HepG2 (cell line): Measurements from ENCODE around the gene TUBA8. TPM values are rescaled to one million over a fixed set of nuclear protein-coding genes. Genes with fewer than 3 reads are reported as not detected.

Source experiments
- CENPX ChIP-seq: sonication (generic); formaldehyde crosslinking; IDR thresholded peaks from 2 replicates; pipeline ENCODE4 v1.9.0; 2021; ENCODE audit warnings: mild to moderate bottlenecking, missing genetic modification reagents, moderate library complexity
- DNMT1 ChIP-seq: sonication (generic); formaldehyde crosslinking; IDR thresholded peaks from 2 replicates; pipeline ENCODE4 v1.5.1; 2020; ENCODE audit warnings: mild to moderate bottlenecking, missing genetic modification reagents
- EEA1 ChIP-seq: sonication (generic); formaldehyde crosslinking; IDR thresholded peaks from 2 replicates; pipeline ENCODE4 v1.5.1; 2020; ENCODE audit warnings: mild to moderate bottlenecking, missing genetic modification reagents, borderline replicate concordance
- PHF8 ChIP-seq: sonication (generic); formaldehyde crosslinking; IDR thresholded peaks from 2 replicates; pipeline ENCODE4 v1.5.0; 2020; ENCODE audit warnings: missing genetic modification reagents
- POGZ ChIP-seq: sonication (generic); formaldehyde crosslinking; IDR thresholded peaks from 2 replicates; pipeline ENCODE4 v1.4.0; 2020; ENCODE audit warnings: mild to moderate bottlenecking, missing genetic modification reagents
- RBAK ChIP-seq: sonication (generic); formaldehyde crosslinking; IDR thresholded peaks from 2 replicates; pipeline ENCODE4 v1.5.1; 2020; ENCODE audit warnings: mild to moderate bottlenecking, missing genetic modification reagents
- SOX13 ChIP-seq, 3 experiments: fragments of 450-650 bp in 1 of 3; sonication (generic) in 1 of 3; formaldehyde crosslinking in 1 of 3; IDR thresholded peaks in 2 of 3; conservative IDR thresholded peaks in 1 of 3; 2 replicates each; pipeline versions ENCODE4 v1.5.0 to v1.6.1; 2016 to 2020; ENCODE audit warnings: antibody characterized with exemption in 1 of 3, mild to moderate bottlenecking in 1 of 3, missing compliant biosample characterization in 1 of 3, missing genetic modification reagents in 1 of 3, moderate library complexity in 1 of 3
- SOX6 ChIP-seq, 2 experiments: fragments of 450-650 bp in 1 of 2; sonication (generic) in 1 of 2; formaldehyde crosslinking in 1 of 2; IDR thresholded peaks; 2 replicates each; pipeline versions ENCODE4 v1.4.0 to v1.6.1; 2017 to 2020; ENCODE audit warnings: antibody characterized with exemption in 1 of 2, mild to moderate bottlenecking in 1 of 2, missing genetic modification reagents in 1 of 2
- THAP11 ChIP-seq: IDR thresholded peaks from 2 replicates; pipeline ENCODE4 v1.6.1; 2016; ENCODE audit warnings: missing biosample characterization, missing genetic modification reagents
- XBP1 ChIP-seq: sonication (generic); formaldehyde crosslinking; IDR thresholded peaks from 2 replicates; pipeline ENCODE4 v1.5.0; 2020; ENCODE audit warnings: missing genetic modification reagents
- YEATS4 ChIP-seq: sonication (generic); formaldehyde crosslinking; IDR thresholded peaks from 2 replicates; pipeline ENCODE4 v1.4.0; 2020; ENCODE audit warnings: missing genetic modification reagents, borderline replicate concordance
- ZNF235 ChIP-seq: sonication (generic); formaldehyde crosslinking; IDR thresholded peaks from 2 replicates; pipeline ENCODE4 v1.8.1; 2023; ENCODE audit warnings: mild to moderate bottlenecking, missing genetic modification reagents, borderline replicate concordance
- ZNF260 ChIP-seq: sonication (generic); formaldehyde crosslinking; IDR thresholded peaks from 2 replicates; pipeline ENCODE4 v1.4.0; 2020; ENCODE audit warnings: missing genetic modification reagents, low read depth, mild to moderate bottlenecking, borderline replicate concordance
- ZNF274 ChIP-seq: sonication (generic); formaldehyde crosslinking; IDR thresholded peaks from 2 replicates; pipeline ENCODE4 v1.5.1; 2020; ENCODE audit warnings: mild to moderate bottlenecking, missing genetic modification reagents
- ZNF33A ChIP-seq: sonication (generic); formaldehyde crosslinking; IDR thresholded peaks from 2 replicates; pipeline ENCODE4 v1.5.1; 2020; ENCODE audit warnings: missing genetic modification reagents, mild to moderate bottlenecking, moderate library complexity, borderline replicate concordance
- ZNF564 ChIP-seq: sonication (generic); formaldehyde crosslinking; IDR thresholded peaks from 2 replicates; pipeline ENCODE4 v1.8.1; 2023; ENCODE audit warnings: mild to moderate bottlenecking, missing genetic modification reagents
- ZNF644 ChIP-seq: IDR thresholded peaks from 2 replicates; pipeline ENCODE4 v1.6.1; 2016; ENCODE audit warnings: low read depth
- ZNF776 ChIP-seq: sonication (generic); formaldehyde crosslinking; IDR thresholded peaks from 2 replicates; pipeline ENCODE4 v1.4.0; 2020; ENCODE audit warnings: mild to moderate bottlenecking, missing genetic modification reagents
- polyA plus RNA-seq, 8 experiments: library from polyadenylated mRNA; depleted of rRNA in 3 of 8; stranded (reverse) in 7 of 8; unstranded in 1 of 8; fragments of >200 nt; fragmentation: Illumina TruSeq in 4 of 8; extraction: Trizol in 4 of 8; gene quantifications; 2 replicates each; pipeline versions ENCODE4 v1.2.1 to v1.2.3, GENCODE V29; 2011 to 2016; ENCODE audit warnings: low read depth in 4 of 8, missing spikeins in 1 of 8, mixed read lengths in 1 of 8; ENCODE audit not compliant: insufficient read depth in 1 of 8
- total RNA-seq, 5 experiments: library from RNA; depleted of rRNA; stranded (reverse); fragments of >200 nt; fragmentation: Illumina TruSeq; extraction: Trizol; gene quantifications; 2 replicates each; pipeline ENCODE4 v1.2.3, GENCODE V29; 2016; ENCODE audit warnings: low read depth in 1 of 5
- TF ChIP-seq, protein P1 (sequence below): sonication (generic); formaldehyde crosslinking; IDR thresholded peaks from 2 replicates; pipeline ENCODE4 v1.4.0; 2020; ENCODE audit warnings: missing genetic modification reagents, mild to moderate bottlenecking, borderline replicate concordance
- TF ChIP-seq, protein P2 (sequence below), 2 experiments: fragments of 450-650 bp in 1 of 2; sonication (generic) in 1 of 2; formaldehyde crosslinking; IDR thresholded peaks; 2 replicates each; pipeline versions ENCODE4 v1.5.0 to v1.8.0; 2020 to 2022; ENCODE audit warnings: mild to moderate bottlenecking in 1 of 2, missing genetic modification reagents in 1 of 2
- TF ChIP-seq, protein P3 (sequence below): IDR thresholded peaks from 2 replicates; pipeline ENCODE4 v1.6.1; 2016; ENCODE audit warnings: mild to moderate bottlenecking

Gene TUBA8
- total and polyA plus RNA-seq, 2 of the 13 experiments (the other 11 are each of a cell fraction or from before 2014, with no cell fraction given): 0.35 to 0.69 TPM

DNA sequence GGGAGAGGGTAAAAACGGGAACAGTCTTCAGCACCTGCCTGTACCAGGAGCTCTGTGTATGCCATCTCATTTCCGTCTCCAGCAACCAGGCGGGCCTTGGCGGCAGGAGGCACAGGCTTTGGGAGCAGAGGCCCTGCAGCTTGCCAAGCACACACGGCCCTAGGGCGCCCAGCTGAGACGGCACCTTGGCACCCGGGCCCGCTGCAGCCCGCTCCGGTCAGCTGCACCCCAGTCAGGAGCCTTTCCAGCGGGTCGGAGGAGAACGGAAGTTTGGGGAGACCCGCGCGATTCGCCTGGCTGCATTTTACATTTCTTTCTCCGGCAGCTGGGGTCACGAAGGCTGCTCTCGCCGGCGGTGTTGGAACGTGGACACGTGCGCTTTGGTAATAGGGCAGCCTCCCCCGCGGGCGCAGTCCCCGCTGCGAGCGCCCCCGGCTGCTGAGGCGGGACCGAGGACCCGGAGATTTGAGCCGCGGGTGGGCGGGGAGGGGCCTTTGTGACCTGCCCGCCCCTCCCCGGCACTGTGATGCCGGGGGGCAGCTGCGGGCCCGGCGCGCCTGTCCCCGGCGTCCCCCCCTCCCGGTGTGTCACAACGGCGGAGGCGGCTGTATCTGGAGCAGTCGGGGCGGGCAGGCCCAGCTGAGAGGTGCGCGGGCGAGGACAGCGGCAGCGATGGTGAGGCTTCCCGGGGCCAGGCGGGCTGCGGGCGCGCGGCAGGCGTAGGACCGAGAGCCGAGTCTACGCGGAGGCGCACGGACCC lies at the start of gene TUBA8 (continued):
- no peak for TF ChIP-seq ZNF260
- no peak for TF ChIP-seq RBAK (CRISPR knock-in tag)
- no peak for TF ChIP-seq SOX6 (IDR thresholded peaks at IDR 0.05)
- TF ChIP-seq SOX6 (CRISPR knock-in tag; IDR thresholded peaks at IDR 0.05): no peak
- TF ChIP-seq XBP1 (CRISPR knock-in tag): no peak
- no peak for TF ChIP-seq THAP11 (CRISPR knock-in tag)
- TF ChIP-seq ZNF235 (CRISPR knock-in tag): 0 out of 2 replicates have a peak, but pooled peaks have one; percentile 70
- TF ChIP-seq SOX13 (IDR thresholded peaks at IDR 0.05): no peak
- TF ChIP-seq SOX13 (CRISPR knock-in tag; conservative IDR thresholded peaks at IDR 0.05 in 1 of 2, IDR thresholded peaks at IDR 0.05 in 1 of 2): no peak
- TF ChIP-seq POGZ: 0 out of 2 replicates have a peak, but pooled peaks have one; percentile 17
- peak; percentile 36; the same call in 1 of the 2 replicates for TF ChIP-seq PHF8 (CRISPR knock-in tag)
- TF ChIP-seq ZNF776: no peak
- TF ChIP-seq, protein P1, sequence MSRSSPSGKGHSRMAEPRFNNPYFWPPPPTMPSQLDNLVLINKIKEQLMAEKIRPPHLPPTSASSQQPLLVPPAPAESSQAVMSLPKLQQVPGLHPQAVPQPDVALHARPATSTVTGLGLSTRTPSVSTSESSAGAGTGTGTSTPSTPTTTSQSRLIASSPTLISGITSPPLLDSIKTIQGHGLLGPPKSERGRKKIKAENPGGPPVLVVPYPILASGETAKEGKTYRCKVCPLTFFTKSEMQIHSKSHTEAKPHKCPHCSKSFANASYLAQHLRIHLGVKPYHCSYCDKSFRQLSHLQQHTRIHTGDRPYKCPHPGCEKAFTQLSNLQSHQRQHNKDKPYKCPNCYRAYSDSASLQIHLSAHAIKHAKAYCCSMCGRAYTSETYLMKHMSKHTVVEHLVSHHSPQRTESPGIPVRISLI (CRISPR knock-in tag): no peak
- TF ChIP-seq, protein P2, sequence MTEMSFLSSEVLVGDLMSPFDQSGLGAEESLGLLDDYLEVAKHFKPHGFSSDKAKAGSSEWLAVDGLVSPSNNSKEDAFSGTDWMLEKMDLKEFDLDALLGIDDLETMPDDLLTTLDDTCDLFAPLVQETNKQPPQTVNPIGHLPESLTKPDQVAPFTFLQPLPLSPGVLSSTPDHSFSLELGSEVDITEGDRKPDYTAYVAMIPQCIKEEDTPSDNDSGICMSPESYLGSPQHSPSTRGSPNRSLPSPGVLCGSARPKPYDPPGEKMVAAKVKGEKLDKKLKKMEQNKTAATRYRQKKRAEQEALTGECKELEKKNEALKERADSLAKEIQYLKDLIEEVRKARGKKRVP (CRISPR knock-in tag; IDR thresholded peaks at IDR 0.05): peak in 1 of 2 experiments; percentile 32; a peak in 1 of 4 replicates
- TF ChIP-seq CENPX (CRISPR knock-in tag): no peak
- TF ChIP-seq ZNF274 (CRISPR knock-in tag): peak; percentile 22; the same call in 1 of the 2 replicates
- TF ChIP-seq EEA1 (CRISPR knock-in tag): no peak; the same call in 1 of the 2 replicates
- TF ChIP-seq ZNF564 (CRISPR knock-in tag): no peak
- TF ChIP-seq DNMT1 (CRISPR knock-in tag): no peak
- 0 out of 2 replicates have a peak, but pooled peaks have one; percentile 26 for TF ChIP-seq YEATS4 (CRISPR knock-in tag)
- TF ChIP-seq ZNF644: no peak
- TF ChIP-seq, protein P3, sequence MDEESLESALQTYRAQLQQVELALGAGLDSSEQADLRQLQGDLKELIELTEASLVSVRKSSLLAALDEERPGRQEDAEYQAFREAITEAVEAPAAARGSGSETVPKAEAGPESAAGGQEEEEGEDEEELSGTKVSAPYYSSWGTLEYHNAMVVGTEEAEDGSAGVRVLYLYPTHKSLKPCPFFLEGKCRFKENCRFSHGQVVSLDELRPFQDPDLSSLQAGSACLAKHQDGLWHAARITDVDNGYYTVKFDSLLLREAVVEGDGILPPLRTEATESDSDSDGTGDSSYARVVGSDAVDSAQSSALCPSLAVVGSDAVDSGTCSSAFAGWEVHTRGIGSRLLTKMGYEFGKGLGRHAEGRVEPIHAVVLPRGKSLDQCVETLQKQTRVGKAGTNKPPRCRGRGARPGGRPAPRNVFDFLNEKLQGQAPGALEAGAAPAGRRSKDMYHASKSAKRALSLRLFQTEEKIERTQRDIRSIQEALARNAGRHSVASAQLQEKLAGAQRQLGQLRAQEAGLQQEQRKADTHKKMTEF: peak; percentile 42; the same call in 1 of the 2 replicates
- no peak for TF ChIP-seq ZNF33A (CRISPR knock-in tag)
